HEK293T (cell line): ENCODE data around the gene SLU7.

Experiments used
- CTCF ChIA-PET: fragments of 350-600 bp; formaldehyde crosslinking; extraction: SDS; loops from one replicate; lab custom pipeline; 2021; ENCODE audit warnings: antibody characterized with exemption, inconsistent platforms; lab: Yijun Ruan, JAX
- POLR2A ChIA-PET: fragments of 350-600 bp; formaldehyde crosslinking; extraction: SDS; loops from one replicate; lab custom pipeline; 2020; ENCODE audit warnings: antibody characterized with exemption, inconsistent platforms; lab: Yijun Ruan, JAX
- DNase-seq: peaks from one replicate; pipeline ENCODE4 v3.0.0; 2012; ENCODE audit warnings: mixed read lengths; ENCODE audit errors: extremely low spot score
- ARNT ChIP-seq: fragments of 450-650 bp; IDR thresholded peaks from 2 replicates; pipeline ENCODE4 v1.6.1; 2017; ENCODE audit warnings: mild to moderate bottlenecking
- BHLHE40 ChIP-seq: fragments of 450-650 bp; IDR thresholded peaks from 2 replicates; pipeline ENCODE4 v1.6.1; 2016; ENCODE audit warnings: mild to moderate bottlenecking, moderate library complexity, borderline replicate concordance
- CTBP1 ChIP-seq: fragments of 450-650 bp; IDR thresholded peaks from 2 replicates; pipeline ENCODE4 v1.6.1; 2016; ENCODE audit warnings: borderline replicate concordance
- ELF4 ChIP-seq: fragments of 450-650 bp; IDR thresholded peaks from 2 replicates; pipeline ENCODE4 v1.6.1; 2017; ENCODE audit warnings: antibody characterized with exemption
- FOXA1 ChIP-seq: fragments of 450-650 bp; IDR thresholded peaks from 2 replicates; pipeline ENCODE4 v1.6.1; 2016; ENCODE audit warnings: mild to moderate bottlenecking
- FOXK2 ChIP-seq: fragments of 450-650 bp; IDR thresholded peaks from 2 replicates; pipeline ENCODE4 v1.6.1; 2016; ENCODE audit warnings: mild to moderate bottlenecking
- FOXM1 ChIP-seq: fragments of 450-650 bp; IDR thresholded peaks from 2 replicates; pipeline ENCODE4 v1.6.1; 2017; ENCODE audit warnings: mild to moderate bottlenecking, borderline replicate concordance
- HDGF ChIP-seq: fragments of 450-650 bp; IDR thresholded peaks from 2 replicates; pipeline ENCODE4 v1.6.1; 2017; ENCODE audit warnings: antibody characterized with exemption, borderline replicate concordance
- L3MBTL2 ChIP-seq: fragments of 450-650 bp; conservative IDR thresholded peaks from 2 replicates; pipeline ENCODE4 v1.6.1; 2016; ENCODE audit warnings: mild to moderate bottlenecking
- LEF1 ChIP-seq: fragments of 450-650 bp; IDR thresholded peaks from 2 replicates; pipeline ENCODE4 v1.6.1; 2017; ENCODE audit warnings: mild to moderate bottlenecking, borderline replicate concordance
- NFRKB ChIP-seq: fragments of 450-650 bp; IDR thresholded peaks from 2 replicates; pipeline ENCODE4 v1.6.1; 2016; ENCODE audit warnings: mild to moderate bottlenecking, moderate library complexity
- SP1 ChIP-seq: fragments of 450-650 bp; IDR thresholded peaks from 2 replicates; pipeline ENCODE4 v1.6.1; 2017
- SUZ12 ChIP-seq: fragments of 450-650 bp; IDR thresholded peaks from 2 replicates; pipeline ENCODE4 v1.6.1; 2016; ENCODE audit warnings: mild to moderate bottlenecking
- TARDBP ChIP-seq: fragments of 450-650 bp; IDR thresholded peaks from 2 replicates; pipeline ENCODE4 v1.6.1; 2016
- ZNF384 ChIP-seq: fragments of 450-650 bp; IDR thresholded peaks from 2 replicates; pipeline ENCODE4 v1.6.1; 2016
- TF ChIP-seq, protein P1 (sequence below): fragments of 450-650 bp; IDR thresholded peaks from 2 replicates; pipeline ENCODE4 v1.6.1; 2016

The SLU7 gene

GRCh38 chr5:160354666-160355065, 64.2 kb downstream of the SLU7 start:
- no peak for TF ChIP-seq CTBP1
- TF ChIP-seq SP1 = no peak
- TF ChIP-seq TARDBP = no peak
- no peak for TF ChIP-seq BHLHE40
- no peak for TF ChIP-seq NFRKB
- no peak for TF ChIP-seq HDGF
- TF ChIP-seq, protein P1, sequence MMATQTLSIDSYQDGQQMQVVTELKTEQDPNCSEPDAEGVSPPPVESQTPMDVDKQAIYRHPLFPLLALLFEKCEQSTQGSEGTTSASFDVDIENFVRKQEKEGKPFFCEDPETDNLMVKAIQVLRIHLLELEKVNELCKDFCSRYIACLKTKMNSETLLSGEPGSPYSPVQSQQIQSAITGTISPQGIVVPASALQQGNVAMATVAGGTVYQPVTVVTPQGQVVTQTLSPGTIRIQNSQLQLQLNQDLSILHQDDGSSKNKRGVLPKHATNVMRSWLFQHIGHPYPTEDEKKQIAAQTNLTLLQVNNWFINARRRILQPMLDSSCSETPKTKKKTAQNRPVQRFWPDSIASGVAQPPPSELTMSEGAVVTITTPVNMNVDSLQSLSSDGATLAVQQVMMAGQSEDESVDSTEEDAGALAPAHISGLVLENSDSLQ = no peak
- no peak for TF ChIP-seq LEF1
- no peak for TF ChIP-seq ZNF384
- TF ChIP-seq FOXK2 = no peak
- no peak for TF ChIP-seq ARNT
- no peak for TF ChIP-seq SUZ12
- no peak for TF ChIP-seq FOXA1
- TF ChIP-seq ELF4 = no peak
- no peak for TF ChIP-seq FOXM1
- TF ChIP-seq L3MBTL2 = no peak
- no peak for DNase-seq
- POLR2A ChIA-PET = no interaction called here
- CTCF ChIA-PET = no interaction called here

DNA sequence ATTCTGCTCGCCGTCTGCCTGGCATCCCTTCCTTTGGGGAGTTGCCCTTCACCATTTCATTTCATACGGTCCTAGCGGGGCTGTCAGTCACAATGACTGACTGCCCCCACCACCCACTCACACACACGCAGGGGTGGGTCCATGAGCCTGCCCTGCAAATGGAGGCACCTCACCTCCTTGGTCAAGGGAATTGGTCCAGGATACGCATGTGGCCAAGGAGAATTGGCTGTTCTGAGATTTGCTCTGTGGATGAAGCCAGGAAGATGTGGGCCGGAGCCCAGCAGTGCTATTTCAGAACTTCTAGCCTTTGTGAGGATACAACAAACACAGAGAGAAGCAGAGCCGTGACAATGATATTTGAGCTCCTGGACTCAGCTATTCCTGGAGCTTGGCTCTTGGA, 65.5 kb downstream of the SLU7 start:
- DNase-seq = no peak
- CTCF ChIA-PET = no interaction called here
- POLR2A ChIA-PET = no interaction called here
- TF ChIP-seq, protein P1 = peak; percentile 93
- no peak for TF ChIP-seq ELF4
- no peak for TF ChIP-seq FOXK2
- TF ChIP-seq LEF1 = no peak
- TF ChIP-seq FOXM1 = no peak

- POLR2A ChIA-PET = no interaction called here
- no peak for DNase-seq
- CTCF ChIA-PET = interaction anchor here (0.5 kb wide), 1 partner anchor 28 kb away, joined by 3 read pairs; no protein-coding TSS in a partner anchor
- TF ChIP-seq L3MBTL2 (no peak), TARDBP (no peak), FOXK2 (no peak), ARNT (no peak), SUZ12 (no peak), NFRKB (no peak), FOXA1 (no peak), SP1 (no peak), FOXM1 (no peak), ZNF384 (no peak), LEF1 (no peak), BHLHE40 (no peak), ELF4 (no peak), HDGF (no peak), CTBP1 (no peak)
- TF ChIP-seq, protein P1 = no peak
Measured at GRCh38 chr5:160352308-160352707, 66.6 kb downstream of the SLU7 start.
